Heart left ventricle (tissue), 16 donors: Measurements from ENCODE around the gene SRGAP1. TPM values are rescaled to one million over a fixed set of nuclear protein-coding genes. Genes with fewer than 3 reads are reported as not detected.
"Not testable (repeated sequence)": the region's sequence is repeated elsewhere in the genome, so short reads cannot be mapped to it uniquely, and the experiment has no call there.

Experiments
- ATAC-seq, 4 donors: fragments of 200-7000 bp; cut with Tn5 transposase; one replicate each; pipeline ENCODE4 v1.9.1; 2020 to 2022; ENCODE audit warnings: moderate library complexity in 4 of 4, mild to moderate bottlenecking in 3 of 4, moderate number of reproducible peaks in 1 of 4
- DNase-seq, 5 donors: peaks; one replicate each; pipeline ENCODE4 v3.0.0-alpha.2; 2020
- H3K27ac ChIP-seq, 12 donors: fragments of 200-600 bp; sonication (generic) in 4 of 12; one replicate each; pipeline versions ENCODE4 v1.5.0 to v1.8.0; 2016 to 2022; ENCODE audit warnings: mild to moderate bottlenecking in 2 of 12
- H3K27me3 ChIP-seq, 9 donors: fragments of 200-600 bp; sonication (generic) in 2 of 9; one replicate each; pipeline versions ENCODE4 v1.5.1 to v1.8.0; 2016 to 2022; ENCODE audit warnings: mild to moderate bottlenecking in 3 of 9
- H3K36me3 ChIP-seq, 9 donors: fragments of 200-600 bp; sonication (generic) in 2 of 9; one replicate each; pipeline versions ENCODE4 v1.5.0 to v1.8.0; 2018 to 2022; ENCODE audit warnings: mild to moderate bottlenecking in 2 of 9
- H3K4me1 ChIP-seq, 12 donors: fragments of 200-600 bp; sonication (generic) in 4 of 12; one replicate each; pipeline versions ENCODE4 v1.5.0 to v1.8.0; 2016 to 2022; ENCODE audit warnings: mild to moderate bottlenecking in 3 of 12
- H3K4me3 ChIP-seq, 12 donors: fragments of 200-600 bp; sonication (generic) in 4 of 12; one replicate each; pipeline versions ENCODE4 v1.5.0 to v1.8.0; 2017 to 2022; ENCODE audit warnings: mild to moderate bottlenecking in 9 of 12, moderate library complexity in 4 of 12
- H3K9me3 ChIP-seq, 12 donors: fragments of 200-600 bp; sonication (generic) in 4 of 12; one replicate each; pipeline versions ENCODE4 v1.5.0 to v1.8.0; 2016 to 2022; ENCODE audit warnings: mild to moderate bottlenecking in 1 of 12
- CTCF ChIP-seq, 12 donors: fragments of 200-600 bp; sonication (generic) in 4 of 12; IDR thresholded peaks; one replicate each; pipeline versions ENCODE4 v1.5.0 to v1.8.0; 2018 to 2022; ENCODE audit warnings: antibody characterized with exemption in 12 of 12, mild to moderate bottlenecking in 5 of 12
- POLR2A ChIP-seq, 2 donors: fragments of 450-650 bp; IDR thresholded peaks; one replicate each; pipeline ENCODE4 v1.6.1; 2017; ENCODE audit warnings: antibody characterized with exemption in 2 of 2, mild to moderate bottlenecking in 2 of 2, moderate library complexity in 2 of 2
- WGBS, 4 donors: extraction: QIAGEN DNeasy Blood & Tissue Kit in 2 of 4; methylation state at CpG; one replicate each; pipeline versions ENCODE4 v1.1.5 to v1.1.7; 2013 to 2018; 5-methylcytosine and 5-hydroxymethylcytosine counted together
- intact Hi-C, 10 donors: fragments of 100-400 bp; cut with DNase I; formaldehyde crosslinking; loops; one replicate each; pipeline versions ENCODE4 v1.11.1 to v1.14.2; 2022
- polyA plus RNA-seq, 2 donors: library from polyadenylated mRNA; stranded (reverse); fragments of 200-250 nt; gene quantifications; one replicate each; pipeline ENCODE4 v1.2.3, GENCODE V29; 2013
- total RNA-seq, 9 donors: library from RNA; depleted of rRNA in 2 of 9; stranded (reverse); fragments of >200 nt in 2 of 9; fragmentation: NEBNext Ultra II Directional in 3 of 9; extraction: Animal tissue kit (Norgen Biotek cat#: 25700) in 3 of 9; gene quantifications; one replicate each; pipeline versions ENCODE4 v1.1.0 to v1.2.4, GENCODE V29; 2016 to 2023
- donor health status: ischemic (EF 13 %, LVEDD 7.1; RV severe dilation, severe dysfunction).
- donor health status: healthy with polysubstance abuse.
- donor health status: DM: no; HTN: yes; CAD: no.
- donor health status: DM: no; HTN: no; CAD: no.
- donor health status: ischemic (EF 25% LVEDD 6.9; RV normal size, moderate dysfunction).
- donor health status: ischemic (EF 25% LVEDD 5.7; RV mildly dilated, moderate dysfunction).
- donor health status: healthy.
- donor health status: DM: yes; HTN: yes; CAD: no.
- donor health status: ischemic (EF 35%, LVEDD 5.7; RV mildly dilated, moderate dysfunction).
- donor health status: nonischemic (EF 11% LVEDD 7.7; RV severe dilation, severe dysfunction).
- donor health status: DM: yes; HTN: yes; CAD: no.
- donor health status: PGD.
- donor health status: ischemic (EF 29% LVEDD 5.4; RV normal size, mild dysfunction).
- donor health status: nonischemic (EF 23%, LVEDD 6.1; RV moderate dilation, normal function).

Gene SRGAP1
- total and polyA plus RNA-seq, 11 donors: 1.3 to 10.6 (median 4.5) TPM

- Histone ChIP-seq H3K27ac (no peak overlapping the region), H3K9me3 (peaks cover 0 to under 1% (median 0%) of the 10 kb centered on the region in 12 donors), H3K36me3 (no peaks in the 10 kb centered on the region), H3K4me1 (peaks cover 0 to 9% (median 4%) of the 10 kb centered on the region in 12 donors), H3K4me3 (no peak overlapping the region), H3K27me3 (no peaks in the 10 kb centered on the region)
- no peak for ATAC-seq
- no peak for DNase-seq
- 61 to 98% (median 88%) methylated on average over 3 of the region's 3 CpGs for WGBS, 4 donors
- TF ChIP-seq POLR2A (IDR thresholded peaks at IDR 0.05) (no peak), CTCF (IDR thresholded peaks at IDR 0.05) (no peak)
- intact Hi-C loops: no loop called here
Observed at GRCh38 chr12:64008596-64008995, 164.1 kb downstream of the SRGAP1 start.

GRCh38 chr12:64009321-64010068 is 165.0 kb downstream of the SRGAP1 start:
- H3K4me3 ChIP-seq: no peak overlapping the region
- peak overlapping the region in 1 of 12 donors; percentile 56 for H3K27ac ChIP-seq
- ATAC-seq (no peak), DNase-seq (no peak)
- no peaks in the 10 kb centered on the region for H3K9me3 ChIP-seq
- H3K27me3 ChIP-seq: no peaks in the 10 kb centered on the region
- peaks cover 0 to 9% (median 4%) of the 10 kb centered on the region in 12 donors for H3K4me1 ChIP-seq
- WGBS, 4 donors: 95 to 97% (median 96%) methylated on average over 4 of the region's 4 CpGs
- H3K36me3 ChIP-seq: no peaks in the 10 kb centered on the region
- no peak for TF ChIP-seq CTCF (IDR thresholded peaks at IDR 0.05)
- no peak for TF ChIP-seq POLR2A (IDR thresholded peaks at IDR 0.05)
- intact Hi-C loops: no loop called here

- peak overlapping the region in 1 of 12 donors; percentile 56 for H3K27ac ChIP-seq
- no peaks in the 10 kb centered on the region for H3K36me3 ChIP-seq
- intact Hi-C loops: no loop called here
- no peak for DNase-seq
- 87 to 92% (median 91%) methylated on average over 4 of the region's 4 CpGs for WGBS, 4 donors
- no peaks in the 10 kb centered on the region for H3K27me3 ChIP-seq
- no peak overlapping the region for H3K4me3 ChIP-seq
- no peaks in the 10 kb centered on the region for H3K9me3 ChIP-seq
- ATAC-seq: no peak
- H3K4me1 ChIP-seq: peaks cover 0 to 9% (median 4%) of the 10 kb centered on the region in 12 donors
- no peak for TF ChIP-seq POLR2A (IDR thresholded peaks at IDR 0.05)
- no peak for TF ChIP-seq CTCF (IDR thresholded peaks at IDR 0.05)
Observed at GRCh38 chr12:64010069-64010686, 165.7 kb downstream of the SRGAP1 start.

GRCh38 chr12:64016521-64016920 is 172.0 kb downstream of the SRGAP1 start:
- Histone ChIP-seq H3K36me3 (peaks cover 0 to 8% (median 0%) of the 10 kb centered on the region in 9 donors), H3K27me3 (no peaks in the 10 kb centered on the region), H3K9me3 (no peaks in the 10 kb centered on the region), H3K27ac (no peak overlapping the region), H3K4me1 (no peaks in the 10 kb centered on the region), H3K4me3 (no peak overlapping the region)
- 91 to 97% (median 96%) methylated on average over 5 of the region's 5 CpGs for WGBS, 4 donors
- intact Hi-C loops: no loop called here
- TF ChIP-seq POLR2A (IDR thresholded peaks at IDR 0.05) (no peak), CTCF (IDR thresholded peaks at IDR 0.05) (no peak)
- ATAC-seq (no peak), DNase-seq (no peak)

- H3K4me1 ChIP-seq, H3K27ac ChIP-seq, DNase-seq, H3K27me3 ChIP-seq, intact Hi-C loops, H3K36me3 ChIP-seq, H3K4me3 ChIP-seq, H3K9me3 ChIP-seq, ATAC-seq: not testable (repeated sequence)
- 83 to 95% (median 94%) methylated on average over 7 to 8 of the region's 8 CpGs for WGBS, 4 donors
Observed at GRCh38 chr12:64018116-64018515, 173.6 kb downstream of the SRGAP1 start.
